ENCODE data around the gene CLC.
"Not testable (repeated sequence)": the region's sequence is repeated elsewhere in the genome, so short reads cannot be mapped to it uniquely, and the experiment has no call there.

Gene CLC

DNA sequence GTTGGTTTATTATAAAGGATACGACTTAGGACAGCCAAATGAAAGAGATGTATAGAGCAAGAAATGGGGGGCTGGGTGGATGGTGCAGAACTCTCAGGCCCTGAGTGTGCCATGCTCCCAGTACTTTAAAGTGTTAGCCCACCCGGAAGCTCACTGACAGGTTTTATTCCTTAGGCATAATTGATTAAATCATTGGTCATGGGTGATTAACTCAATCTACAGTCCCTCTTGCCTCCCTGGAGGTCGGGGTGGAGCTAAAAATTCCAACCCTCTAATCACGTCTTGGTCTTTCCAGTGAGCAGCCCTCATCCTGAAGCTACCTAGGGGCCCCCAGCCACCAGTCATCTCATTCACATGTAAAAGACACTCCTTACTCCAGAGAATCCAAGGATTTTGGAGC, 31.0 kb upstream of the CLC start:
- Histone ChIP-seq H3K4me1 (ENCODE audit: control insufficient read depth, low read length) (no peaks in the 10 kb centered on the region), H3K79me2 (ENCODE audit: control insufficient read depth, low read length) (no peaks in the 10 kb centered on the region), H3K36me3 (ENCODE audit: control insufficient read depth, low read length) (no peaks in the 10 kb centered on the region), H3K9me2 (replicated peaks; ENCODE audit: control insufficient read depth, low read length) (no peaks in the 10 kb centered on the region), H3K9me3 (ENCODE audit: control insufficient read depth, insufficient read depth, low read length) (no peaks in the 10 kb centered on the region), H3K27me3 (ENCODE audit: control insufficient read depth, low read length) (peaks cover 4% of the 10 kb centered on the region; the same call in 1 of the 2 replicates), H3K4me2 (ENCODE audit: low read length) (no peak overlapping the region), H3F3A (ENCODE audit: control insufficient read depth, insufficient read depth) (no peaks in the 10 kb centered on the region), H3K4me3 (ENCODE audit: low read length) (no peak overlapping the region), H4K20me1 (ENCODE audit: control insufficient read depth, insufficient read depth, low read depth, low read length) (no peaks in the 10 kb centered on the region), H3K27ac (ENCODE audit: low read depth, low read length) (no peak overlapping the region)
- TF ChIP-seq, protein P1, sequence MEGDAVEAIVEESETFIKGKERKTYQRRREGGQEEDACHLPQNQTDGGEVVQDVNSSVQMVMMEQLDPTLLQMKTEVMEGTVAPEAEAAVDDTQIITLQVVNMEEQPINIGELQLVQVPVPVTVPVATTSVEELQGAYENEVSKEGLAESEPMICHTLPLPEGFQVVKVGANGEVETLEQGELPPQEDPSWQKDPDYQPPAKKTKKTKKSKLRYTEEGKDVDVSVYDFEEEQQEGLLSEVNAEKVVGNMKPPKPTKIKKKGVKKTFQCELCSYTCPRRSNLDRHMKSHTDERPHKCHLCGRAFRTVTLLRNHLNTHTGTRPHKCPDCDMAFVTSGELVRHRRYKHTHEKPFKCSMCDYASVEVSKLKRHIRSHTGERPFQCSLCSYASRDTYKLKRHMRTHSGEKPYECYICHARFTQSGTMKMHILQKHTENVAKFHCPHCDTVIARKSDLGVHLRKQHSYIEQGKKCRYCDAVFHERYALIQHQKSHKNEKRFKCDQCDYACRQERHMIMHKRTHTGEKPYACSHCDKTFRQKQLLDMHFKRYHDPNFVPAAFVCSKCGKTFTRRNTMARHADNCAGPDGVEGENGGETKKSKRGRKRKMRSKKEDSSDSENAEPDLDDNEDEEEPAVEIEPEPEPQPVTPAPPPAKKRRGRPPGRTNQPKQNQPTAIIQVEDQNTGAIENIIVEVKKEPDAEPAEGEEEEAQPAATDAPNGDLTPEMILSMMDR (IDR thresholded peaks at IDR 0.05; ENCODE audit: low read depth, low read length, poor library complexity, severe bottlenecking), result no peak
- no peak for TF ChIP-seq EZH2phosphoT487 (IDR thresholded peaks at IDR 0.05; ENCODE audit: borderline replicate concordance, low read length)

DNA sequence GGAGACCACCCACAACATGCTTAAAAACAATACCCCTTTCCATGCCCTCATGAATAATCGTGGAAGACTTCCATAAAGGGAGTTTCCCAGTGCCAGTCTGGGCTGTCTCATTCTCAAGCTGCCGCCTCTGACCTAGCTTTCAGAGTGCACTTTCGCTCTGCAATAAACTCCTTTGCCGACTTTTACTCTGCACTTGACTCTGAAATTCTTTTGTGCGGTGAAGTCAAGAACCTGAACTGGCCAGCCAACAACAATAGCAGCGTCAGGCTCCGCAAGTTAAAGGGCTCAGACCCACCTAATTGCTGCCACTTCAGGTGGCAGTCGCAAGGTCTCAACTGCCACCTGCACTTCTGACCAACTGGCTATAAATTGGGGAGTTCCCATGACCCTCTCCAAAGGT, 30.5 kb upstream of the CLC start:
- Histone ChIP-seq H4K20me1 (ENCODE audit: control insufficient read depth, insufficient read depth, low read depth, low read length) (no peaks in the 10 kb centered on the region), H3K36me3 (ENCODE audit: control insufficient read depth, low read length) (no peaks in the 10 kb centered on the region), H3K27me3 (ENCODE audit: control insufficient read depth, low read length) (peaks cover 2% of the 10 kb centered on the region; the same call in 1 of the 2 replicates), H3K27ac (ENCODE audit: low read depth, low read length) (no peak overlapping the region), H3K9me2 (replicated peaks; ENCODE audit: control insufficient read depth, low read length) (no peaks in the 10 kb centered on the region), H3K9me3 (ENCODE audit: control insufficient read depth, insufficient read depth, low read length) (no peaks in the 10 kb centered on the region), H3K4me3 (ENCODE audit: low read length) (no peak overlapping the region), H3K79me2 (ENCODE audit: control insufficient read depth, low read length) (no peaks in the 10 kb centered on the region), H3F3A (ENCODE audit: control insufficient read depth, insufficient read depth) (no peaks in the 10 kb centered on the region), H3K4me2 (ENCODE audit: low read length) (no peak overlapping the region), H3K4me1 (ENCODE audit: control insufficient read depth, low read length) (no peaks in the 10 kb centered on the region)
- TF ChIP-seq EZH2phosphoT487 (IDR thresholded peaks at IDR 0.05; ENCODE audit: borderline replicate concordance, low read length), result no peak
- TF ChIP-seq, protein P1 (IDR thresholded peaks at IDR 0.05; ENCODE audit: low read depth, low read length, poor library complexity, severe bottlenecking), result no peak

DNA sequence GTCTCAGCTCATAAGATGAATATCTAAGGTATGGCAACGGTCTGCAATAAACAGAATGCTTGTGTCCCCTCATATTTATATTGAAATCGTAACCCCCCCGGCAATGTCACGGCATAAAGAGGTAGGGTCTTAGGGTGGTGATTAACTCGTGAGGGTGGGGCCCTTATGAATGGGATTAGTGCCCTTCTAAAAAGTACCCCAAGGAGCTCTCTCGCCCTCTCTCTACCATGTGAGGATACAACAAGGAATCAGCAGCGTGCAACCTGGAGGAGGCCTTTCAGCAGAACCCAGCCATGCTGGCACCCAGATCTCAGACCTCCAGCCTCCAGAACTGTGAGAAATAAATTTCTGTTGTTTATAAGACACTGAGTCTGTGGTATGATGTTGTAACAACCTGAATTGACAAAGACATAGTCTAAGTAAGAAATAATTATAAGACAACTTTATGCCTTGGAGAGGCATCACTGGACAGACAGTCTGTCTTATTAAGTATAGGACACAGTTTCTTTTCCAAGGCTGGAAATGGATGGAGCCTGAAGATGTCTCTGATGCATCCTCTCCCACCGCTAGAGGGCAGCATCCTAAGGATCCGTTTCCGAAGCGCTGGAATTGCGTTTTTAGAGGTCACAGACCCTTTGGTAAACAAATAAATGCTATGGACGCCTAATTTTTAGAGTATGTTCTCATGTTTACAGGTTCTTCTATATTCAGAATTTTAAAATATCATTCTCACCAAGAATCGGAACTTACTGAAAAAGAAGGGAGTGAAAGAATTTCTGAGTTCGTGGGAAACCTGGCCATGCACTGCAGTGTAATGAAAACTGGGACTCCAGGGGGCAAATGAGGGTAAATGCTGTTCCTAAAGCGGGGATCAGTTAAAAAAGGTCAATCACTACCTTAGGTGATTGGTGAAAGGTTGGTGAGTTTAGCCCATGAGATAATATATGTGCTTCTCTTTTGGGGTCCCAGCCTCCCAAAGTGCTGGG, 27.6 kb upstream of the CLC start:
- Histone ChIP-seq H3K79me2 (ENCODE audit: control insufficient read depth, low read length) (no peaks in the 10 kb centered on the region), H4K20me1 (ENCODE audit: control insufficient read depth, insufficient read depth, low read depth, low read length) (no peaks in the 10 kb centered on the region), H3K4me1 (ENCODE audit: control insufficient read depth, low read length) (no peaks in the 10 kb centered on the region), H3K36me3 (ENCODE audit: control insufficient read depth, low read length) (no peaks in the 10 kb centered on the region), H3K4me3 (ENCODE audit: low read length) (no peak overlapping the region), H3K9me3 (ENCODE audit: control insufficient read depth, insufficient read depth, low read length) (no peaks in the 10 kb centered on the region), H3K9me2 (replicated peaks; ENCODE audit: control insufficient read depth, low read length) (no peaks in the 10 kb centered on the region), H3K27ac (ENCODE audit: low read depth, low read length) (no peak overlapping the region), H3F3A (ENCODE audit: control insufficient read depth, insufficient read depth) (no peaks in the 10 kb centered on the region), H3K27me3 (ENCODE audit: control insufficient read depth, low read length) (peaks cover 1% of the 10 kb centered on the region), H3K4me2 (ENCODE audit: low read length) (no peak overlapping the region)
- TF ChIP-seq, protein P1 (IDR thresholded peaks at IDR 0.05; ENCODE audit: low read depth, low read length, poor library complexity, severe bottlenecking), result peak; percentile 87
- TF ChIP-seq EZH2phosphoT487 (IDR thresholded peaks at IDR 0.05; ENCODE audit: borderline replicate concordance, low read length), result no peak

DNA sequence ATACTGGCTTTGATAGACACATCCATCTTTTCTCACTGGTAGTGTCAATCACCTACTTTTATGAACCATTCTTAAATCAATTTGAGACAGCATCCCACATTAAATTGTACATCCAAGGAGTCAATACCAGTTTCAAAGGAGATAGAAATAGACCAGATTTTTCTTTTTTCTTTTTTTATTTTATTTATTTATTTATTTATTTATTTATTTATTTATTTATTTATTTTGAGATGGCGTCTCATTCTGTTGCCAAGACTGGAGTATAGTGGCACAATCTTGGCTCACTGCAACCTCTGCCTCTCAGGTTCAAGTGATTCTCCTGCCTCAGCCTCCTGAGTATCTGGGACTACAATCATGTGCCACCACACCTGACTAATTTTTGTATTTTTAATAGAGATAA, 24.0 kb upstream of the CLC start:
- H3K79me2 ChIP-seq (ENCODE audit: control insufficient read depth, low read length); H3K9me3 ChIP-seq (ENCODE audit: control insufficient read depth, insufficient read depth, low read length); H3K9me2 ChIP-seq (replicated peaks; ENCODE audit: control insufficient read depth, low read length); H3F3A ChIP-seq (ENCODE audit: control insufficient read depth, insufficient read depth); H3K4me1 ChIP-seq (ENCODE audit: control insufficient read depth, low read length); H3K36me3 ChIP-seq (ENCODE audit: control insufficient read depth, low read length); H3K27ac ChIP-seq (ENCODE audit: low read depth, low read length); H3K4me3 ChIP-seq (ENCODE audit: low read length); H3K4me2 ChIP-seq (ENCODE audit: low read length); H4K20me1 ChIP-seq (ENCODE audit: control insufficient read depth, insufficient read depth, low read depth, low read length): not testable (repeated sequence)
- H3K27me3 ChIP-seq (ENCODE audit: control insufficient read depth, low read length), result peaks cover 28% of the 10 kb centered on the region; the same call in 1 of the 2 replicates
